IgD-negative memory B cell (primary cell): Measurements from ENCODE around the gene EFCAB14. TPM values are rescaled to one million over a fixed set of nuclear protein-coding genes. Genes with fewer than 3 reads are reported as not detected.
A peak's percentile ranks its signal among the peaks of the same experiment; 100 is the strongest.
"Not testable (repeated sequence)": the region's sequence is repeated elsewhere in the genome, so short reads cannot be mapped to it uniquely, and the experiment has no call there.

Experiments used
- H3K27ac Mint-ChIP-seq, 3 donors: one replicate each; pipeline ENCODE4 v1.8.0; 2020 to 2022; ENCODE audit warnings: mild to moderate bottlenecking in 3 of 3, mixed read lengths in 3 of 3, moderate library complexity in 1 of 3
- H3K27me3 Mint-ChIP-seq: one replicate; pipeline ENCODE4 v1.8.0; 2021; ENCODE audit warnings: mixed read lengths
- H3K36me3 Mint-ChIP-seq: one replicate; pipeline ENCODE4 v1.8.0; 2020; ENCODE audit warnings: mild to moderate bottlenecking, mixed read lengths
- H3K4me1 Mint-ChIP-seq, 3 donors: one replicate each; pipeline ENCODE4 v1.8.0; 2020 to 2022; ENCODE audit warnings: mixed read lengths in 3 of 3, mild to moderate bottlenecking in 1 of 3
- H3K4me3 Mint-ChIP-seq, 4 donors: one replicate each; pipeline ENCODE4 v1.8.0; 2020 to 2022; ENCODE audit warnings: mild to moderate bottlenecking in 4 of 4, mixed read lengths in 4 of 4, moderate library complexity in 3 of 4
- H3K9me3 Mint-ChIP-seq, 3 donors: one replicate each; pipeline ENCODE4 v1.8.0; 2020 to 2021; ENCODE audit warnings: mixed read lengths in 3 of 3, mild to moderate bottlenecking in 1 of 3
- polyA plus RNA-seq: library from polyadenylated mRNA; unstranded; fragments of 300-500 nt; fragmentation: Illumina TruSeq; gene quantifications from one replicate; pipeline ENCODE4 v1.2.3, GENCODE V29; 2021

EFCAB14 gene
- polyA plus RNA-seq, 1 donor from 2014 or later, result 88.1 TPM

DNA sequence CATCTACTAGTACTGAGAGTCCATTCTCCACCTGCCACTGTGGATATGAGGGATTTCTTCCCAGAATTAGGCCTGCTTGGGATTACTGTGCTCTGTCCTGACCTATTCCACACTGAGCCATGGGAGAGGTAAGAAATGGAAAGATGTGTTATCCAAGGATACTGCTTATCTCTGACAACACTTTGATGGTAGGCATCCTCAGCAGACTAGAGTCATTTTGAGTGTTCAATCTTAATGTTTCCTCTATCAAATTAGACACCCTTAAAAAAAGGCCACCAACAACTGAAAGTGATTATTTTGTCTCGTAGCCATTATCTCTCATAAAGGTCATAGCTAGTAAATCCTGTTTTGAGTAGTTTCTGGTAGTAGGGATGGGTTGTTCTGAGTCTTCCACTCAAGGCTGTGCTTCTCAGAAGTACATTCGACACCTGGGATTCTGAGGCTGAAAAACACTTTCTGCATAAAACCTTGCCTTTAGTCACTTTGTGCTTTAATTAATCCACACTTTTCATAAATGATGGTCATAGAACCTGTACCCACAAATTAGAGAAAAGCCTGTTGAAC is 59.5 kb downstream of the EFCAB14 start:
- Mint-ChIP-seq H3K27me3 (no peaks in the 10 kb centered on the region), H3K4me1 (no peaks in the 10 kb centered on the region), H3K27ac (peak overlapping the region in 1 of 3 donors; percentile 59), H3K4me3 (no peak overlapping the region), H3K36me3 (peaks cover 13% of the 10 kb centered on the region), H3K9me3 (peaks cover 0 to 6% (median 1%) of the 10 kb centered on the region in 3 donors)

DNA sequence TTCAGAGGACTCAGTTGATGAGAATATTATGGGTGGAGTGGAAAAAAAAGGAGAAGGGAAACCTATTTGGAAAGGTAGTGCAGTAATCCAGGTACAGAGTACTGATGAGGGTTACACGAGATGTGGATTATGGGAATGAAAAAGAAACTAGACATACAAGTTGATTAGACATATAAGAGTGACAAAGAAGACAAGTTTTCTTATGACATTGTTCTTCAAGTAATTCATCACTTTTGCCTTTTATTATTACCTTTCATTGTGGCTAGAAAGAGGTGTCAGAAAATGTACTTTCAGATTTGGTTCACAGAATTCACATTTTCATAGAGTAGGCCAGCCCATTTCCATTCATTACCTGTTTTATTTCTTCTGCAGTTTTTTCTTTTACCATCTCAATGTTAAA is 61.1 kb downstream of the EFCAB14 start:
- H3K27me3 Mint-ChIP-seq, result no peaks in the 10 kb centered on the region
- H3K9me3 Mint-ChIP-seq, result peaks cover 0 to 6% (median 1%) of the 10 kb centered on the region in 3 donors
- no peak overlapping the region for H3K27ac Mint-ChIP-seq
- no peak overlapping the region for H3K4me3 Mint-ChIP-seq
- H3K36me3 Mint-ChIP-seq, result peaks cover 15% of the 10 kb centered on the region
- peaks cover 0 to 1% (median 0%) of the 10 kb centered on the region in 3 donors for H3K4me1 Mint-ChIP-seq

DNA sequence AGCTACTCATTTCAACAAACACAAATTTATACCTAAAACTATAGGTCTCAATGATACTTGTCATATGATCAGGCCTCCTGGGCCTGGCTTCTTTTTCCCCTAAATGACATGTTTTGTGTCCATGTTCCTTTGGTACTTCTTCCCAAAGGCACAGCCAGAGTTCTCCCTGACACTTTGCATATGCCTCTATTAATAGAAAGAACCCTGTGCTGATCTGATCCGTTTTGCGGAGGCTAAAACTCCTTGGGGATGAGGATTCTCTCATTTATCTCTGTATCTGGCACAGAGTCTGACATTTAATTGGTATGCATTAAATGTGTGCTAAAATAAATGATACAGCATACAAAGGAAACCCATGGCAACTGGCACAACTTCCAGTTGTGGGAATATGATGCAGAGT is 62.3 kb downstream of the EFCAB14 start:
- Mint-ChIP-seq H3K4me1 (peaks cover 0 to 1% (median 0%) of the 10 kb centered on the region in 3 donors), H3K27ac (no peak overlapping the region), H3K36me3 (peaks cover 17% of the 10 kb centered on the region)

DNA sequence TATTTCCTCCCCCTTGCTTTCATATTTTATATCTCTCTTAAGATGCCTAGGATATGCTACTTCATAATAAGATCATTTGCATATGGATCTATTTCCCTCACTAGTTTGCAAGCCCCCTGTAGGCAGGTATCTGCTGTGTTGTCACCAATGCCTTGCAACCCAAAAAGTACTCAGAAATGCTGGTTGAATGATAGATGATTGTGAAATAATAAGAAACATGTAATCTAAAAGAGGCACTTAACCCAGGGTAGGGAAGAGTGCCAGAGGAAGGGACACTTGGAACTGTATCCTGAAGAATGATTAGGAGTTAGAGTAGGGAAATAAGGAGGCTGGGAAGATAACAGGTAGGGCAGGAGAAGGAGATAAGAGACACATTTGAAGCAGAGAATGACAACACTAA is 63.1 kb downstream of the EFCAB14 start:
- Mint-ChIP-seq H3K27me3 (no peaks in the 10 kb centered on the region), H3K36me3 (peaks cover 17% of the 10 kb centered on the region), H3K27ac (no peak overlapping the region), H3K9me3 (peaks cover 0 to 6% (median 1%) of the 10 kb centered on the region in 3 donors), H3K4me1 (peaks cover 0 to 1% (median 0%) of the 10 kb centered on the region in 3 donors), H3K4me3 (no peak overlapping the region)

More for the DNA sequence above, 62.3 kb downstream of the EFCAB14 start:
- Mint-ChIP-seq H3K27me3 (no peaks in the 10 kb centered on the region), H3K4me3 (no peak overlapping the region), H3K9me3 (peaks cover 0 to 6% (median 1%) of the 10 kb centered on the region in 3 donors)

DNA sequence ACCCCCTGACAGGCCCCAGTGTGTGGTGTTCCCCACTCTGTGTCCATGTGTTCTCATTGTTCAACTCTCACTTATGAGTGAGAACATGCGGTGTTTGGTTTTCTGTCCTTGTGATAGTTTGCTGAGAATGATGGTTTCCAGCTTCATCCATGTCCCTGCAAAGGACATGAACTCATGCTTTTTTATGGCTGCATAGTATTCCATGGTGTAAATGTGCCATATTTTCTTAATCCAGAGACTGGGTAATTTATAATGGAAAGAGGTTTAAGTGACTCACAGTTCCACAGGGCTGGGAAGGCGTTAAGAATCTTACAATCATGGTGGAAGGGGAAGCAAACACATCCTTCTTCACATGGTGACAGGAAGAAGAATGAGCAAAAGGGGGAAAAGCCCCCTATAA is 64.2 kb downstream of the EFCAB14 start:
- peaks cover 27% of the 10 kb centered on the region for H3K36me3 Mint-ChIP-seq
- H3K4me3 Mint-ChIP-seq, H3K4me1 Mint-ChIP-seq, H3K27me3 Mint-ChIP-seq, H3K27ac Mint-ChIP-seq: not testable (repeated sequence)
- H3K9me3 Mint-ChIP-seq, result peaks cover 1 to 12% (median 5%) of the 10 kb centered on the region in 3 donors

DNA sequence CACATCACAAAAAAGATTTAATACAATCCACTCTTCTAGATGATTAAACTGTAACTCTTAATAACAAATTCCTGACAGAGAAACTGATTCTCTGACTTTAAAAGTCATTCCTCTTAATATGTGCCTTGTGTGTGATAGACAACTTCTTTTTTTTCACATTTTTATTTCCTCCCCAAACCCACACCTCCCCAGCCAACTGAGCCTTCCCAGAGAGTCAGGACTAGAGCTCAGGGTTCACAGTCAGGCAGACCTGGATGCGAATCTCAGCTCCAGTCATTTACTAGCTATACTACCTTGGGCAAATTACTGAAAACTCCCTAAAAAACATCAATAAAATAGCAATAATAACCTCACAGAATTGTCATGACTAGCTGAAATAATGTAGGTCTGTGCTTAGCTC is 64.9 kb downstream of the EFCAB14 start:
- peaks cover 1 to 12% (median 5%) of the 10 kb centered on the region in 3 donors for H3K9me3 Mint-ChIP-seq
- H3K36me3 Mint-ChIP-seq, result peaks cover 30% of the 10 kb centered on the region
- peaks cover 0 to 1% (median 0%) of the 10 kb centered on the region in 3 donors for H3K4me1 Mint-ChIP-seq
- H3K4me3 Mint-ChIP-seq, result no peak overlapping the region
- no peaks in the 10 kb centered on the region for H3K27me3 Mint-ChIP-seq
- no peak overlapping the region for H3K27ac Mint-ChIP-seq

DNA sequence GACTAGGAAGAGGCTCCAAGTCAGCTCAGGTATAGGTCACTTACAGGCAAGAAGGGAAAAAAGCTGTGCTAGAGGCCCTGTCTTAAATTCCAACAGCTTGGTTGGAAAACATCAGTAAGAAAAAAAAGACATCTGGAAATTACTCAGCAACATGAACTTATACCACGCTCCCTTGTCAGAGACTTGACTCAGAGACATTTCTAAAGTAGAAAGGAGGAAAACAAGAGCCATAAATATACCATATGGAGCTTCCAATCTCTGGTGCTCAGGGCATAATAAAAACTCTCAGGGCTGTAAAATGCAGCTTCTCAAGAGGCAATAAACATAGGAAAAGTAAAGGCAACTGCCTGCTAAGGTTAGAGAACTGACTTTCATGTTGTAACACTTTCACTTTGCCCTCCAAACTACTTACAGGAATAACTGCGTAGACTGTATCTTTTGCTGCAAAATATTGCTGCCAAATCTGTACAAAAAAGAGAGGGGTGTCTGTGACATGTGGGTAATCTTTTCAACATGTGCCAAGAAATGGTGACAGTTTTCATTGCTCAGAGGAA is 65.4 kb downstream of the EFCAB14 start:
- Mint-ChIP-seq H3K36me3 (peaks cover 30% of the 10 kb centered on the region), H3K27ac (no peak overlapping the region), H3K4me1 (peaks cover 0 to 1% (median 0%) of the 10 kb centered on the region in 3 donors), H3K4me3 (no peak overlapping the region), H3K27me3 (no peaks in the 10 kb centered on the region), H3K9me3 (peaks cover 1 to 12% (median 5%) of the 10 kb centered on the region in 3 donors)

DNA sequence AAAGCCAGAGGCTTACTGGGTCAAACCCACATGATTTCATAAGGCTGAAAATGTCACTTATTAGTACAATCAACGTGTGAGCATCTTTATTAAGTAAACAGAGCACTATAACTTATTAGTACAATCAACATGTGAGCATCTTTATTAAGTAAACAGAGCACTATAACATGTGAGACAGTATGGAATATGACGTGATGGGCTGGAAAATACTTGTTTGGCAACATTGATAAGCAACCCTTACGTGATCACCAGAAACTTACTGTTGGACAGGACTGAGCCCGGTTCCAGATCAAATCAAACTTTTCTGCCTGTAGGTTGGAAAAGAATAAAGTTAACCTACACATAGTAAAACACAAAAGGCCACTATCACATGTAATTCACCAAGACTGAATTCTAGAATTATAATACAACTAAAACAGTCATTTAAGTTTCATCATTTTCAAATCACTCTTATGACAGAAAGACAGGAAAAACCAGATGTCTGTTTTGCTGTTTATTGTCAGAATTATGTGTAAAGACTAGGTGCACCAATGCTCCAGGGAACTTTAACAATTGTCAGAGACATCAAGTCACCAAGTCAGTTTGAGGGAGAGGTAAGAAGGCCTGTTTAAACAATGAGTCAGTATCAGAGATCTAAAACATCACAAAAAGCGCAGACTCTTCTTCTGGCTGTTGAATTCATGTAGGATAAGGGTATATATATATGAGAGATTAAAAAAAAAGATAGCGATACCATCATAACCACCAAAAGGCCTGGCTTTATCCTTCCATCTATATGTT is 66.4 kb downstream of the EFCAB14 start:
- Mint-ChIP-seq H3K27ac (peak overlapping the region in 1 of 3 donors; percentile 81), H3K36me3 (peaks cover 26% of the 10 kb centered on the region), H3K9me3 (peaks cover 1 to 13% (median 5%) of the 10 kb centered on the region in 3 donors), H3K4me1 (peaks cover 0 to 1% (median 0%) of the 10 kb centered on the region in 3 donors), H3K27me3 (no peaks in the 10 kb centered on the region), H3K4me3 (no peak overlapping the region)

DNA sequence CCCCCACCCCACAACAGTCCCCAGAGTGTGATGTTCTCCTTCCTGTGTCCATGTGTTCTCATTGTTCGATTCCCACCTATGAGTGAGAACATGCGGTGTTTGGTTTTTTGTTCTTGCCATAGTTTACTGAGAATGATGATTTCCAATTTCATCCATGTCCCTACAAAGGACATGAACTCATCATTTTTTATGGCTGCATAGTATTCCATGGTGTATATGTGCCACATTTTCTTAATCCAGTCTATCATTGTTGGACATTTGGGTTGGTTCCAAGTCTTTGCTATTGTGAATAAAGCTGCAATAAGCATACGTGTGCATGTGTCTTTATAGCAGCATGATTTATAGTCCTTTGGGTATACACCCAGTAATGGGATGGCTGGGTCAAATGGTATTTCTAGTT is 67.8 kb downstream of the EFCAB14 start:
- not testable (repeated sequence) for H3K4me1 Mint-ChIP-seq, H3K4me3 Mint-ChIP-seq, H3K27me3 Mint-ChIP-seq, H3K27ac Mint-ChIP-seq
- H3K9me3 Mint-ChIP-seq, result peaks cover 1 to 17% (median 5%) of the 10 kb centered on the region in 3 donors
- H3K36me3 Mint-ChIP-seq, result peaks cover 32% of the 10 kb centered on the region

DNA sequence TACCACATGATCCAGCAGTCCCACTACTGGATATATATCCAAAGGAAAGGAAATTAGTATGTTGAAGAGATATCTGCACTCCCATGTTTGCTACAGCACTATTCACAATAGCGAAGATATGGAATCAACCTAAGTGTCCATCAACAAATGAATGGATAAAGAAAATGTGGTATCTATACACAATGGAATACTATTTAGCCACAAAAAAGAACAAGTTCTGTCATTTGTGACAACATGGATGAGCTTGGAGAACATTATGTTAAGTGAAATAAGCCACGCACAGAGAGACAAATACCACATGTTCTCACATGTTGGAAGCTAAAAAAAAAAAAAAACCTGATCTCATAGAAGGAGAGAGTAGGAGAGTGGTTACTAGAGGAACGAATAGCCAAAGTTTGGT is 68.4 kb downstream of the EFCAB14 start:
- no peak overlapping the region for H3K27ac Mint-ChIP-seq
- H3K9me3 Mint-ChIP-seq, result peaks cover 1 to 17% (median 5%) of the 10 kb centered on the region in 3 donors
- H3K36me3 Mint-ChIP-seq, result peaks cover 29% of the 10 kb centered on the region

DNA sequence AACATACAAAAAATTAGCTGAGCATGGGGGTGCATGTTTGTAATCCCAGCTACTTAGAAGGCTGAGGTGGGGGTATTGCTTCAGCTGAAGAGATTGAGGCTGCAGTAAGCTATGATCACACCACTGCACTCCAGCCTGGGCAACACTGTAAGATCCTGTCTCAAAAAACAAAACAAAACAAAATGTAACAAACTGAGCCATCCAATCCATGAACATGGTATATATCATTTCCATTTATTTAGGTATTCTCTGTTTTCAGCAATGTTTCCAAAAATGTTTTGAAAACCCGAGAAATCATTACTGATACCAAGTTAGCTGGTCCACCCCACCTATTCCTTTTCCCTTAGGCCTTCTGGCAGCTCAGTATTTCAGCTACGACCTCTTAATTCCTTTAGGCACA is 69.2 kb downstream of the EFCAB14 start:
- Mint-ChIP-seq H3K4me1 (peaks cover 0 to 4% (median 0%) of the 10 kb centered on the region in 3 donors), H3K27me3 (no peaks in the 10 kb centered on the region), H3K9me3 (peaks cover 0 to 13% (median 5%) of the 10 kb centered on the region in 3 donors), H3K36me3 (peaks cover 26% of the 10 kb centered on the region), H3K4me3 (no peak overlapping the region), H3K27ac (no peak overlapping the region)

More for the DNA sequence above, 68.4 kb downstream of the EFCAB14 start:
- Mint-ChIP-seq H3K4me1 (peaks cover 0 to 4% (median 0%) of the 10 kb centered on the region in 3 donors), H3K27me3 (no peaks in the 10 kb centered on the region), H3K4me3 (no peak overlapping the region)

DNA sequence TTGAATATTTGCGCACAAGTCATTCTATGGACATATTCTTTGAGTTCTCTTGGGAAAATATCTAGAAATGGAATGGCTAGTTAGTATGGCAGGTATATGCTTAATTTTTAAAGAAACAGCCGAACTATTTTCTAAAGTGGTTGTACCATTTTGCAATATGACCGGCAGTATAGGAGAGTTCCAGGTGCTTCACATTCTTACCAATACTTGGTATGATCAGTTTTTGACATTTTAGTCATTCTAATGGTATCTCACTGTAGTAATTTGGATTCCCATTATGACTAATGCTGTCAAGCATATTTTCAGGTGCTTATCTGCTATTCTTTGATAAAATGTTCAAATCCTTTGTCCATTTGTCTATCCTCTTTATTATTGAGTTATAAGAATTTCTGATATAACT is 71.3 kb downstream of the EFCAB14 start:
- Mint-ChIP-seq H3K27me3 (no peaks in the 10 kb centered on the region), H3K27ac (no peak overlapping the region), H3K9me3 (peaks cover 0 to 11% (median 5%) of the 10 kb centered on the region in 3 donors), H3K4me1 (peaks cover 0 to 3% (median 0%) of the 10 kb centered on the region in 3 donors), H3K4me3 (no peak overlapping the region), H3K36me3 (peaks cover 22% of the 10 kb centered on the region)

DNA sequence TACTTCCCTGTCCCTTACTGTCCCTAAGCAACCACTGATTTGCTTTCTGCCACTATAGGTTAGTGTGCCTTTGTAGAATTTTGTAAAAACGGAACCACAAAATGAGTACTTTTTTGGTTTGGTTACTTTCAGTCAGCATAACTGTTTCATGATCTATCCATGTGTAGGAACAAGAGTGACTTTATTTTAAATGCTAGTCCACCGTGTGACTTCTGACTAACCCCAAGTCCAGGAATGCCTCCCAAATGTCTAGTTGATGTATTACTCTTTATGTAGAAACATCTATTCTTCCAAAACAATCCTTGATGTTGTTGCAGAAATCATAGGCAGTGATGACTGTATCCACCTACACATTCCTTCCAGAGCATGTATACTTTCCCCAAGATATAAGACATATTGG is 72.1 kb downstream of the EFCAB14 start:
- Mint-ChIP-seq H3K9me3 (peaks cover 0 to 11% (median 5%) of the 10 kb centered on the region in 3 donors), H3K36me3 (peaks cover 20% of the 10 kb centered on the region), H3K4me3 (no peak overlapping the region), H3K27ac (no peak overlapping the region), H3K27me3 (no peaks in the 10 kb centered on the region), H3K4me1 (peaks cover 0 to 3% (median 0%) of the 10 kb centered on the region in 3 donors)

DNA sequence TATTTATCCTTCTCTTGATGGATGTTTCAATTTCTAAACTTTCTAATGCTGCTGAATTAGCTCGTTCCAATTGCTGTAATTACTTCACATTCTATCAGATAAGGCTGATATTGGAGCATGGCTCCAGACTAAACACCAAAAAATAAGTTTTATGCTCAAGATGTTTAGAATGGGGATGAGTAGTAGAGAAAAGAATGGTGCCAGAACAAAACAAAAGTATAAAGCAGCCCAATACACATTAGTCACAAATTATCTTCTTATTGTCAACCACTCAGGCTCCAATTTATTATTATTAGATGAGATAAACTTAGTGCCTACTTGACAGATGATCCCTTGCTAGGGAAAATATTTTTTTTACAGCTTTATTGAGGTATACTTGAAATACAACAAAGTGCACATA is 72.6 kb downstream of the EFCAB14 start:
- H3K4me3 Mint-ChIP-seq, result no peak overlapping the region

DNA sequence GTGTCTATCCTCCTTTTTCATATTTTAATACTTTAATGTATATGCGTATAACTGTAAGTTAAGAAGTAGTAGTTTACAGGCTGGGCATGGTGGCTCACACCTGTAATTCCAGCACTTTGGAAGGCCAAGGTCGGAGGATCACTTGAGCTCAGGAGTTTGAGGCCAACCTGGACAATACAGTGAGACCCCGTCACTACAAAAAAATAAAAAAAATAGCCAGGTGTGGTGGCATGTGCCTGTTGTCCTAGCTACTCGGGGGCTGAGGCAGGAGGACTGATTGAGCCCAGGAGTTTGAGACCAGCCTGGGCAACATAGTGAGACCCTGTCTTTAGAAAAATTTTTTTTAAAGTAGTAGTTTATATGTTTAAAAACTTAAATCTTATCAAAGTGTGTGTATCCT is 73.1 kb downstream of the EFCAB14 start:
- H3K4me1 Mint-ChIP-seq, result peaks cover 0 to 3% (median 0%) of the 10 kb centered on the region in 3 donors
- H3K36me3 Mint-ChIP-seq, result peaks cover 20% of the 10 kb centered on the region
- no peaks in the 10 kb centered on the region for H3K27me3 Mint-ChIP-seq
- no peak overlapping the region for H3K27ac Mint-ChIP-seq
- H3K4me3 Mint-ChIP-seq, result no peak overlapping the region
- H3K9me3 Mint-ChIP-seq, result peaks cover 0 to 11% (median 5%) of the 10 kb centered on the region in 3 donors

More for the DNA sequence above, 72.6 kb downstream of the EFCAB14 start:
- Mint-ChIP-seq H3K27me3 (no peaks in the 10 kb centered on the region), H3K36me3 (peaks cover 20% of the 10 kb centered on the region), H3K27ac (no peak overlapping the region), H3K4me1 (peaks cover 0 to 3% (median 0%) of the 10 kb centered on the region in 3 donors), H3K9me3 (peaks cover 0 to 11% (median 5%) of the 10 kb centered on the region in 3 donors)
